Fibroblast of gingiva (primary cell): ENCODE results near the gene MAPK8.

ENCODE experiments used
- DNase-seq: peaks from one replicate; pipeline ENCODE4 v3.0.0-alpha.2; 2011; ENCODE audit warnings: low read depth

The MAPK8 gene

GRCh38 chr10:48450233-48450740 is 143.8 kb downstream of the MAPK8 start:
- no peak for DNase-seq

GRCh38 chr10:48450741-48451466 is 144.4 kb downstream of the MAPK8 start:
- DNase-seq: no peak

GRCh38 chr10:48451969-48452878 is 145.7 kb downstream of the MAPK8 start:
- no peak for DNase-seq

GRCh38 chr10:48452879-48453412 is 146.5 kb downstream of the MAPK8 start:
- DNase-seq: no peak

GRCh38 chr10:48453451-48454301 is 147.2 kb downstream of the MAPK8 start:
- DNase-seq: no peak

GRCh38 chr10:48454302-48455054 is 148.0 kb downstream of the MAPK8 start:
- no peak for DNase-seq

- DNase-seq: no peak
These were observed 148.5 kb downstream of the MAPK8 start for GRCh38 chr10:48455055-48455391.

- DNase-seq: no peak
These were observed 149.1 kb downstream of the MAPK8 start for GRCh38 chr10:48455392-48456151.

GRCh38 chr10:48456361-48456804 is 149.9 kb downstream of the MAPK8 start:
- DNase-seq: no peak

GRCh38 chr10:48456808-48457761 is 150.6 kb downstream of the MAPK8 start:
- no peak for DNase-seq

GRCh38 chr10:48457949-48458661 is 151.6 kb downstream of the MAPK8 start:
- no peak for DNase-seq

GRCh38 chr10:48458662-48459048 is 152.2 kb downstream of the MAPK8 start:
- DNase-seq: no peak

GRCh38 chr10:48459270-48460150 is 153.0 kb downstream of the MAPK8 start:
- DNase-seq: no peak

- no peak for DNase-seq
These were observed 153.7 kb downstream of the MAPK8 start for GRCh38 chr10:48460182-48460581.

- no peak for DNase-seq
These were observed 155.4 kb downstream of the MAPK8 start for GRCh38 chr10:48461623-48462481.

GRCh38 chr10:48462482-48463020 is 156.1 kb downstream of the MAPK8 start:
- DNase-seq: no peak
